Endodermal cell (in vitro differentiated cells): ENCODE measurements around the gene ZNF446. TPM values are rescaled to one million over a fixed set of nuclear protein-coding genes. Genes with fewer than 3 reads are reported as not detected.

Experiments
- DNase-seq: peaks from one replicate; pipeline ENCODE4 v3.0.0-alpha.2; 2017
- H3K27ac ChIP-seq: 2 replicates; pipeline ENCODE4 v1.5.1; 2013; ENCODE audit warnings: mild to moderate bottlenecking, low read depth, low read length, moderate library complexity
- H3K27me3 ChIP-seq: 2 replicates; pipeline ENCODE4 v1.6.1; 2013; ENCODE audit warnings: mild to moderate bottlenecking, low read length, moderate library complexity; ENCODE audit not compliant: insufficient read depth, control insufficient read depth, poor library complexity, severe bottlenecking
- H3K36me3 ChIP-seq: 2 replicates; pipeline ENCODE4 v1.7.0; 2013; ENCODE audit warnings: mild to moderate bottlenecking, low read length, moderate library complexity; ENCODE audit not compliant: control insufficient read depth, insufficient read depth
- H3K4me1 ChIP-seq: one replicate; pipeline ENCODE4 v1.7.0; 2013; ENCODE audit warnings: low read length; ENCODE audit not compliant: control insufficient read depth, insufficient read depth
- H3K4me3 ChIP-seq: 2 replicates; pipeline ENCODE4 v1.5.1; 2013; ENCODE audit warnings: mild to moderate bottlenecking, low read length, moderate library complexity
- H3K9ac ChIP-seq: 2 replicates; pipeline ENCODE4 v1.6.1; 2013; ENCODE audit warnings: mild to moderate bottlenecking, low read length, moderate library complexity; ENCODE audit not compliant: poor library complexity, severe bottlenecking; ENCODE audit errors: extremely low read depth
- H3K9me3 ChIP-seq: 2 replicates; pipeline ENCODE4 v1.6.1; 2013; ENCODE audit warnings: mild to moderate bottlenecking, low read length, moderate library complexity; ENCODE audit not compliant: control insufficient read depth
- H3K27ac Mint-ChIP-seq: 2 replicates; pipeline ENCODE4 v1.8.0; 2020; ENCODE audit warnings: mixed read lengths
- H3K27me3 Mint-ChIP-seq: 2 replicates; pipeline ENCODE4 v1.8.0; 2021; ENCODE audit warnings: mild to moderate bottlenecking, mixed read lengths; ENCODE audit not compliant: insufficient read depth
- H3K36me3 Mint-ChIP-seq: 2 replicates; pipeline ENCODE4 v1.8.0; 2020; ENCODE audit warnings: low read depth, mixed read lengths
- H3K4me1 Mint-ChIP-seq: 2 replicates; pipeline ENCODE4 v1.8.0; 2020; ENCODE audit warnings: mixed read lengths
- H3K4me3 Mint-ChIP-seq: 2 replicates; pipeline ENCODE4 v1.8.0; 2020; ENCODE audit warnings: mild to moderate bottlenecking, moderate library complexity, mixed read lengths
- H3K9me3 Mint-ChIP-seq: 2 replicates; pipeline ENCODE4 v1.8.0; 2020; ENCODE audit warnings: mild to moderate bottlenecking, mixed read lengths
- WGBS, 2 experiments: methylation state at CpG; one replicate each; pipeline versions ENCODE4 v1.1.5 to v1.1.7; 2013; ENCODE audit warnings: missing lambda C conversion rate in 2 of 2, mixed read lengths in 1 of 2; ENCODE audit not compliant: insufficient coverage in 1 of 2, insufficient read length in 1 of 2; 5-methylcytosine and 5-hydroxymethylcytosine counted together
- total RNA-seq, 2 donors: library from RNA; stranded (reverse); fragmentation: NEBNext Ultra II Directional in 1 of 2; extraction: Animal tissue kit (Norgen Biotek cat#: 25700) in 1 of 2; gene quantifications; 2 replicates in 1 of 2; 3 replicates in 1 of 2; pipeline ENCODE4 v1.2.1, GENCODE V29; 2021
- TF ChIP-seq, protein P1 (sequence below): fragments of 200-600 bp; sonication (generic); conservative IDR thresholded peaks from 2 replicates; pipeline ENCODE4 v1.5.0; 2021; ENCODE audit warnings: antibody characterized with exemption, mild to moderate bottlenecking

The ZNF446 gene
- total RNA-seq, 2 donors from 2014 or later: 10.4 to 10.7 TPM

DNA sequence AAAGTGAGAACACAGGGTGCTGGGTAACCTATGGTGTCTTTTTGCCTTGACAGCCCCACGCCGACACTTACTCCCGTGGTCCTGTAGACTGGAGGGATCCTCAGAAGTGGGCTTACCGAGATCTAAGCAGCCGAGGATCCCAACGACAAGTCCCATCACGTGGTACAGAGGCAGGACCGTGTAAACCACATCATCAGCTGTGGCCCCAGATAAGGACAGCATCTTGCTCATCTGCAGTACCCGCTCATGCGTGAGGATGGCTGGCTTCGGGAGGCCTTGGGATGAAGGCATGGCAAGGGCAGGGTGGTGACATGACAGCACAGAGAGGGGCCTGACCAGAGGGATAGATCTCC lies 33.6 kb downstream of the ZNF446 start:
- Histone ChIP-seq H3K27ac (no peak overlapping the region), H3K27me3 (no peaks in the 10 kb centered on the region), H3K36me3 (no peaks in the 10 kb centered on the region), H3K9ac (no peak overlapping the region), H3K9me3 (peaks cover 10% of the 10 kb centered on the region), H3K4me1 (no peaks in the 10 kb centered on the region), H3K4me3 (no peak overlapping the region)
- TF ChIP-seq, protein P1, sequence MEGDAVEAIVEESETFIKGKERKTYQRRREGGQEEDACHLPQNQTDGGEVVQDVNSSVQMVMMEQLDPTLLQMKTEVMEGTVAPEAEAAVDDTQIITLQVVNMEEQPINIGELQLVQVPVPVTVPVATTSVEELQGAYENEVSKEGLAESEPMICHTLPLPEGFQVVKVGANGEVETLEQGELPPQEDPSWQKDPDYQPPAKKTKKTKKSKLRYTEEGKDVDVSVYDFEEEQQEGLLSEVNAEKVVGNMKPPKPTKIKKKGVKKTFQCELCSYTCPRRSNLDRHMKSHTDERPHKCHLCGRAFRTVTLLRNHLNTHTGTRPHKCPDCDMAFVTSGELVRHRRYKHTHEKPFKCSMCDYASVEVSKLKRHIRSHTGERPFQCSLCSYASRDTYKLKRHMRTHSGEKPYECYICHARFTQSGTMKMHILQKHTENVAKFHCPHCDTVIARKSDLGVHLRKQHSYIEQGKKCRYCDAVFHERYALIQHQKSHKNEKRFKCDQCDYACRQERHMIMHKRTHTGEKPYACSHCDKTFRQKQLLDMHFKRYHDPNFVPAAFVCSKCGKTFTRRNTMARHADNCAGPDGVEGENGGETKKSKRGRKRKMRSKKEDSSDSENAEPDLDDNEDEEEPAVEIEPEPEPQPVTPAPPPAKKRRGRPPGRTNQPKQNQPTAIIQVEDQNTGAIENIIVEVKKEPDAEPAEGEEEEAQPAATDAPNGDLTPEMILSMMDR: no peak
- H3K27ac Mint-ChIP-seq: no peak overlapping the region
- no peak for DNase-seq
- WGBS, 2 experiments: 91 to 97% methylated on average over 11 of the region's 11 CpGs
- peaks cover 5% of the 10 kb centered on the region for H3K27me3 Mint-ChIP-seq
- H3K36me3 Mint-ChIP-seq: peaks cover 3% of the 10 kb centered on the region
- peaks cover 25% of the 10 kb centered on the region for H3K9me3 Mint-ChIP-seq
- no peak overlapping the region for H3K4me3 Mint-ChIP-seq
- no peaks in the 10 kb centered on the region for H3K4me1 Mint-ChIP-seq

DNA sequence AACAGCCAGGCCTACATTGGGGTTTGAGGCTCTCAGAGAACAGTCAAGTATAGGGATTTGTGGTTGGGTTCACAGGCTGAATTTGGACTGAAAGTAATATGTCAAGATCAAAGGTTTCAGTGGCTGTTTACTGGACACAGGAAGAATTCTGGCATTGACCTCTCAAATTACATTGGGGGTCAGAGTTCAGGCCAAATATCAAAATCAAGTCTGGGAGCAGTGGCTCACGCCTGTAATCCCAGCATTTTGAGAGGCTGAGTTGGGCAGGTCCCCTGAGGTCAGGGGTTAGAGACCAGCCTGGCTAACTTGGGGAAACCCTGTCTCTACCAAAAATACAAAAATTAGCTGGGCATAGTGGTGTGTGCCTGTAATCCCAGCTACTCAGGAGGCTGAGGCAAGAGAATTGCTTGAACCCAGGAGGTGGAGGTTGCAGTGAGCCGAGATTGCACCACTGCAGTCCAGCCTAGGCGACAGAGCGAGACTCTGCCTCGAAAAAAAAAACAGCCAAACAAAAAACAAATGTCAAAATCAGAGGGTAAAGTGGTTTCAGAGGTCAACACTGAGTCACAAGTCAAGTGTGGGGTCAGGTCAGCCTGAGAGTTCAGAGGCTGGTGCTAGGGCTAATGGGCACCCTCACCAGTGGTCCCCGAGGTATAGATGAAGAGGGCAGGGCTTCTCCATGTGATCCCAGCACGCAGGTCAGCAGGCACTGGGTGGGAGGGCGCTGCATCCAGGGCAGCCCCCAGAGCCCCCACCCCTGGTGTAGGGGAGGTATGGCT lies 34.1 kb downstream of the ZNF446 start:
- Histone ChIP-seq H3K9me3 (peaks cover 10% of the 10 kb centered on the region), H3K4me1 (no peaks in the 10 kb centered on the region), H3K36me3 (no peaks in the 10 kb centered on the region), H3K27ac (no peak overlapping the region), H3K4me3 (no peak overlapping the region), H3K27me3 (no peaks in the 10 kb centered on the region), H3K9ac (no peak overlapping the region)
- H3K36me3 Mint-ChIP-seq: peaks cover 6% of the 10 kb centered on the region
- no peak overlapping the region for H3K27ac Mint-ChIP-seq
- no peak for DNase-seq
- H3K4me1 Mint-ChIP-seq: peaks cover under 1% of the 10 kb centered on the region
- TF ChIP-seq, protein P1: no peak
- no peak overlapping the region for H3K4me3 Mint-ChIP-seq
- WGBS, 2 experiments: 85 to 96% methylated on average over 4 to 8 of the region's 8 CpGs
- H3K27me3 Mint-ChIP-seq: peaks cover 5% of the 10 kb centered on the region
- H3K9me3 Mint-ChIP-seq: peaks cover 25% of the 10 kb centered on the region

DNA sequence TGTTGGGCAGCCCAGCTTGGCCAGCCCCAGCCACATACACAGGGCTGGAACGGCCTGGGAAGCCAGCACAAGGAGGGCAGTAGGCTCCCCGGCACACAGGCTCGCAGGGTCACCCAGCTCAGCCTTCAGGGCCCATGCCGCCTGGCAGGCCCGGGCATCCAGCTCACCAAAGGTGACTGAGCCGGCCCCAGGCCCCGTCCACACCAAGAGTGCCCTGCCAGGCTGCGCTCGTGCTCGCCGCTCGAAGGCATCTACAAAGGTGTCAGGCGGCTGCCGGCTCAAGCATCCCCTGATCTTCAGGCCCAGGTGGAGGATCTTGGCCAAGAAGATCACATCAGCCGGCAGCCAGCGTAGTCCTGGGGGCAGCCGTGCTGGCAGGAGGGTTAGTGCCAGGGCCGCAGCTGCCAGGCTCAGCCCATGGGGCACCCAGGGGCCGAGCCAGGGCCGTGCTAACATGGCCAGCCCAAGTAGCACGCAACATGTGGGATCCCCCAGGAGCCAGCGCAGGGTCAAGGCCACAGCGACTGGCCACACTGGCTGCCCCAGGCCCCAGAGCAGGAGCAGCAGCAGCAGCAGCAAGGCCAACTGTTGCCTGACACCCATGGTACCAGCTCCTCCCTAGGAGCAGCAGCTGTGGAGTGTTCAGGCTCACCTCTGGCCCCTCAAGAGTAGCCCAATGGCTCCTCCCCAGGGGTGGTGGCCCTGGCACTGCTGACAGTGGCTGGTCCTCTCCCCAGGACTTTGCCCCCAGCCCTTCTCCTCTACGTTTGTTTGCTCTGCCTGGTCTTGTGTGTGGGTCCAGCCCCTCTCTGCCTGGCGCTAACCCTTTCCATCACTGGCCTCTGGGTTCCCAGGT lies 35.4 kb downstream of the ZNF446 start, which contains the start of gene SLC27A5:
TSS of gene SLC27A5 (minus strand) at position 640 of the 856 bp plus-strand sequence. CDS start at position 603, 37 bp downstream.
- no peaks in the 10 kb centered on the region for H3K4me1 ChIP-seq
- H3K9me3 ChIP-seq: peaks cover 10% of the 10 kb centered on the region
- 89 to 92% methylated on average over 19 to 25 of the region's 25 CpGs for WGBS, 2 experiments
- no peak within 1 kb of the TSS for H3K9ac ChIP-seq
- no peak for DNase-seq
- TF ChIP-seq, protein P1: no peak
- H3K27ac ChIP-seq: no peak within 1 kb of the TSS
- no peak within 1 kb of the TSS for H3K4me3 ChIP-seq
- Mint-ChIP-seq H3K4me3 (no peak within 1 kb of the TSS), H3K27me3 (peaks cover 5% of the 10 kb centered on the region), H3K27ac (no peak within 1 kb of the TSS), H3K36me3 (peaks cover 16% of the 10 kb centered on the region), H3K4me1 (peaks cover 10% of the 10 kb centered on the region), H3K9me3 (peaks cover 22% of the 10 kb centered on the region)
- peaks cover 9% of the 10 kb centered on the region for H3K36me3 ChIP-seq
- H3K27me3 ChIP-seq: no peaks in the 10 kb centered on the region
